Astrocyte (in vitro differentiated cells and primary cell): ENCODE results near the gene LPAR3.

Experiments used
- CTCF ChIP-seq: IDR thresholded peaks from 2 replicates; pipeline ENCODE4 v1.5.1; 2011; ENCODE audit warnings: low read depth, mild to moderate bottlenecking, inconsistent platforms, low read length, moderate library complexity; ENCODE audit not compliant: insufficient read depth
- EZH2 ChIP-seq: IDR thresholded peaks from 2 replicates; pipeline ENCODE4 v1.6.1; 2012; ENCODE audit warnings: mild to moderate bottlenecking, low read length, inconsistent platforms; ENCODE audit not compliant: insufficient read depth

GRCh38 chr1:84859866-84860265 lies 33.1 kb downstream of the LPAR3 start:
- TF ChIP-seq CTCF (no peak), EZH2 (no peak)
